ENCODE results near the gene TLCD5.

DNA sequence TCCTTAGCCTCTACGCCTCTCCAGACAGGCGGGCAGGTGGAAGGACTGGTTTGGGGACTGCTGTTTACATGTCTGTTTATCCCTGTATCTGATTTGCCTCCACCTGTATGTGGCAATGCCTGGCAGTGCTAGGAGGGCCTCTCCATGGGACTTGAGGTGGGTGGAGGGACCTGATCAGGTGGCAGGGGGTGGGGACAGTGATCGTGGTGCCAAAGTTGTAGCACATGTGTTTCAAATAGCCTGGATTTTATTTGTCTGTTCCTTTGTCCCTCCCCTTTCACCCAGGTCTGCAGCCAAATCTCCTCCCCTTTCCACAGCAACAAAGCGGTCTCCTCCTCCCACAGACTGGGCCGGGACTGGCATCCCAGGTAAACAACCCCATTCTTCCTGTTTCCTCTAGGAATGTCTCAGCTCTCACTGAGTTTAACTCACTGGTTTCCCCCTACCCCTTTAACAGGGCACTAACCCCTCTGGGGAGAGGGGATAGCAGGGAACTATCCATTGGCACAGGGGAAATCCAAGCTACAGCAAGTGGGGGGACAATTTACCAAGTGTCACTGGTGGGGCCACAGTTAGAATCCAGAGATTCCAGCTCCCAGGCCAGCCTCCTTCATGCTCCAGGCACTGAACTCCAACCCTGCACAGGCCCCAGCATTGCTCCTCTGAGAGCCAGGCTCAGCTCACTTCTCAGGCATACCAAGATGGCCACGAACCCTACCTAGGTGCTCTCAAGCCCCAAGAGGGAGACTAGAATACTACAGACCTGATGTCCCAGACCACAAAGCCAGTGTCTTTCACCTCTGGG lies 22.9 kb upstream of the TLCD5 start:
- TF ChIP-seq, protein P1, sequence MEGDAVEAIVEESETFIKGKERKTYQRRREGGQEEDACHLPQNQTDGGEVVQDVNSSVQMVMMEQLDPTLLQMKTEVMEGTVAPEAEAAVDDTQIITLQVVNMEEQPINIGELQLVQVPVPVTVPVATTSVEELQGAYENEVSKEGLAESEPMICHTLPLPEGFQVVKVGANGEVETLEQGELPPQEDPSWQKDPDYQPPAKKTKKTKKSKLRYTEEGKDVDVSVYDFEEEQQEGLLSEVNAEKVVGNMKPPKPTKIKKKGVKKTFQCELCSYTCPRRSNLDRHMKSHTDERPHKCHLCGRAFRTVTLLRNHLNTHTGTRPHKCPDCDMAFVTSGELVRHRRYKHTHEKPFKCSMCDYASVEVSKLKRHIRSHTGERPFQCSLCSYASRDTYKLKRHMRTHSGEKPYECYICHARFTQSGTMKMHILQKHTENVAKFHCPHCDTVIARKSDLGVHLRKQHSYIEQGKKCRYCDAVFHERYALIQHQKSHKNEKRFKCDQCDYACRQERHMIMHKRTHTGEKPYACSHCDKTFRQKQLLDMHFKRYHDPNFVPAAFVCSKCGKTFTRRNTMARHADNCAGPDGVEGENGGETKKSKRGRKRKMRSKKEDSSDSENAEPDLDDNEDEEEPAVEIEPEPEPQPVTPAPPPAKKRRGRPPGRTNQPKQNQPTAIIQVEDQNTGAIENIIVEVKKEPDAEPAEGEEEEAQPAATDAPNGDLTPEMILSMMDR (IDR thresholded peaks at IDR 0.05): no peak
- TF ChIP-seq POLR2A (IDR thresholded peaks at IDR 0.05): no peak
